Heart right ventricle (tissue), 16 donors: ENCODE measurements around the gene CAMKMT. TPM values are rescaled to one million over a fixed set of nuclear protein-coding genes. Genes with fewer than 3 reads are reported as not detected.

ENCODE experiments used
- ATAC-seq, 8 donors: fragments of 200-7000 bp; cut with Tn5 transposase; one replicate each; pipeline ENCODE4 v1.9.1; 2020; ENCODE audit warnings: mild to moderate bottlenecking in 8 of 8, moderate library complexity in 8 of 8, moderate number of reproducible peaks in 1 of 8
- DNase-seq, 2 donors: peaks; one replicate each; pipeline ENCODE4 v3.0.0-alpha.2; 2020
- H3K27ac ChIP-seq, 10 donors: fragments of 200-600 bp; sonication (generic) in 2 of 10; one replicate each; pipeline versions ENCODE4 v1.5.0 to v1.8.0; 2020 to 2022; ENCODE audit warnings: mild to moderate bottlenecking in 3 of 10
- H3K27me3 ChIP-seq, 7 donors: fragments of 200-600 bp; one replicate each; pipeline ENCODE4 v1.8.0; 2021 to 2022; ENCODE audit warnings: mild to moderate bottlenecking in 2 of 7
- H3K36me3 ChIP-seq, 9 donors: fragments of 200-600 bp; sonication (generic) in 1 of 9; one replicate each; pipeline versions ENCODE4 v1.5.0 to v1.8.0; 2020 to 2022; ENCODE audit warnings: mild to moderate bottlenecking in 2 of 9
- H3K4me1 ChIP-seq, 9 donors: fragments of 200-600 bp; sonication (generic) in 1 of 9; one replicate each; pipeline versions ENCODE4 v1.5.0 to v1.8.0; 2020 to 2022; ENCODE audit warnings: mild to moderate bottlenecking in 4 of 9
- H3K4me3 ChIP-seq, 10 donors: fragments of 200-600 bp; sonication (generic) in 2 of 10; one replicate each; pipeline versions ENCODE4 v1.5.0 to v1.8.0; 2020 to 2022; ENCODE audit warnings: mild to moderate bottlenecking in 7 of 10, moderate library complexity in 2 of 10
- H3K9me3 ChIP-seq, 11 donors: fragments of 200-600 bp in 10 of 11; sonication (generic) in 2 of 11; one replicate each; pipeline versions ENCODE4 v1.5.0 to v1.8.0; 2013 to 2022; ENCODE audit warnings: mild to moderate bottlenecking in 2 of 11, control low read depth in 1 of 11, moderate library complexity in 1 of 11
- CTCF ChIP-seq, 9 donors: fragments of 200-600 bp; sonication (generic) in 2 of 9; IDR thresholded peaks; one replicate each; pipeline versions ENCODE4 v1.5.0 to v1.8.0; 2021 to 2022; ENCODE audit warnings: antibody characterized with exemption in 9 of 9, mild to moderate bottlenecking in 5 of 9, moderate library complexity in 1 of 9
- WGBS, 2 donors: extraction: QIAGEN DNeasy Blood & Tissue Kit; methylation state at CpG; one replicate each; pipeline ENCODE4 v1.1.7; 2013; ENCODE audit warnings: inconsistent platforms in 1 of 2; 5-methylcytosine and 5-hydroxymethylcytosine counted together
- intact Hi-C, 10 donors: fragments of 100-400 bp; cut with DNase I; formaldehyde crosslinking; loops; one replicate each; pipeline versions ENCODE4 v1.11.1 to v1.14.2; 2022
- polyA plus RNA-seq, 2 donors: library from polyadenylated mRNA; stranded (reverse); fragments of 200-250 nt; gene quantifications; one replicate each; pipeline ENCODE4 v1.2.3, GENCODE V29; 2013
- total RNA-seq, 10 donors: library from RNA; stranded (reverse); fragmentation: NEBNext Ultra II Directional in 3 of 10; extraction: Animal tissue kit (Norgen Biotek cat#: 25700) in 3 of 10; gene quantifications; one replicate each; pipeline versions ENCODE4 v1.2.1 to v1.2.4, GENCODE V29; 2021 to 2023
- donor health status: Arrhythmogenic right ventricular cardiomyopathy.
- donor health status: ischemic (EF 13 %, LVEDD 7.1; RV severe dilation, severe dysfunction).
- donor health status: healthy with polysubstance abuse.
- donor health status: DM: no; HTN: yes; CAD: no.
- donor health status: DM: no; HTN: no; CAD: no.
- donor health status: ischemic (EF 25% LVEDD 6.9; RV normal size, moderate dysfunction).
- donor health status: ischemic (EF 25% LVEDD 5.7; RV mildly dilated, moderate dysfunction).
- donor health status: healthy.
- donor health status: DM: yes; HTN: yes; CAD: no.
- donor health status: Ischemic cardiomyopathy.
- donor health status: ischemic (EF 35%, LVEDD 5.7; RV mildly dilated, moderate dysfunction).
- donor health status: nonischemic (EF 11% LVEDD 7.7; RV severe dilation, severe dysfunction).
- donor health status: DM: yes; HTN: yes; CAD: no.
- donor health status: PGD.
- donor health status: ischemic (EF 29% LVEDD 5.4; RV normal size, mild dysfunction).
- donor health status: nonischemic (EF 23%, LVEDD 6.1; RV moderate dilation, normal function).

Gene CAMKMT
- total and polyA plus RNA-seq, 12 donors = 4.1 to 6.4 (median 4.8) TPM

DNA sequence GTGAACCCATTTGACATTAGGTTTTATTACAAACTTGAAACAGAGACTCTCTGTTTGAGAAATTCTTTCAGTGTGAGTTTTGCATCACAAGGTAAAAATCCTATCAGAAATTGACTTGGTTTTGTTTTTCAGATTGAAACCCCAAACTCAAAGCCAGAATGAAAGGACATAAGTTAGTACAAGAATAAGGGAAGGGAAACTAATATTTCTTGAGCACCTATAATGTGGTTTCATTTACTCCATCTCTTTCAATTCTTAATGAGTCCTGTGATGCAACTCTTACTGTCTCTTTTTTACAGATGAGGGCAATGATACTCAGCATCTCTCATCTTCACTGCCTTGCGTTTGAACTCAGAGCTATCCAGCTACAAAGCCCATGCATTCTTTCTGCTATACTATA is 369.8 kb downstream of the CAMKMT start:
- intact Hi-C loops = no loop called here
- H3K27ac ChIP-seq = no peak overlapping the region
- no peak for DNase-seq
- no peaks in the 10 kb centered on the region for H3K36me3 ChIP-seq
- 89 to 90% methylated on average over 1 of the region's 1 CpG for WGBS, 2 donors
- ATAC-seq = no peak
- H3K4me3 ChIP-seq = no peak overlapping the region
- no peaks in the 10 kb centered on the region for H3K27me3 ChIP-seq
- TF ChIP-seq CTCF (IDR thresholded peaks at IDR 0.05) = no peak
- no peaks in the 10 kb centered on the region for H3K4me1 ChIP-seq
- H3K9me3 ChIP-seq = peaks cover 0 to 18% (median 7%) of the 10 kb centered on the region in 11 donors

- Histone ChIP-seq H3K9me3 (peaks cover 0 to 23% (median 14%) of the 10 kb centered on the region in 11 donors), H3K36me3 (no peaks in the 10 kb centered on the region), H3K27me3 (no peaks in the 10 kb centered on the region), H3K4me1 (peaks cover 0 to 11% (median 0%) of the 10 kb centered on the region in 9 donors), H3K4me3 (no peak overlapping the region), H3K27ac (no peak overlapping the region)
- ATAC-seq = no peak
- intact Hi-C loops = no loop called here
- WGBS, 2 donors = 86 to 91% methylated on average over 3 of the region's 3 CpGs
- no peak for DNase-seq
- no peak for TF ChIP-seq CTCF (IDR thresholded peaks at IDR 0.05)
These were observed 374.7 kb downstream of the CAMKMT start for GRCh38 chr2:44736270-44736942.

- DNase-seq (no peak), ATAC-seq (no peak)
- Histone ChIP-seq H3K27me3 (no peaks in the 10 kb centered on the region), H3K27ac (no peak overlapping the region), H3K4me1 (peaks cover 0 to 25% (median 6%) of the 10 kb centered on the region in 9 donors), H3K9me3 (peaks cover 0 to 17% (median 14%) of the 10 kb centered on the region in 11 donors), H3K36me3 (no peaks in the 10 kb centered on the region), H3K4me3 (no peak overlapping the region)
- intact Hi-C loops = no loop called here
- no peak for TF ChIP-seq CTCF (IDR thresholded peaks at IDR 0.05)
- 63 to 67% methylated on average over 1 of the region's 1 CpG for WGBS, 2 donors
These were observed 378.9 kb downstream of the CAMKMT start for GRCh38 chr2:44740678-44741077.

DNA sequence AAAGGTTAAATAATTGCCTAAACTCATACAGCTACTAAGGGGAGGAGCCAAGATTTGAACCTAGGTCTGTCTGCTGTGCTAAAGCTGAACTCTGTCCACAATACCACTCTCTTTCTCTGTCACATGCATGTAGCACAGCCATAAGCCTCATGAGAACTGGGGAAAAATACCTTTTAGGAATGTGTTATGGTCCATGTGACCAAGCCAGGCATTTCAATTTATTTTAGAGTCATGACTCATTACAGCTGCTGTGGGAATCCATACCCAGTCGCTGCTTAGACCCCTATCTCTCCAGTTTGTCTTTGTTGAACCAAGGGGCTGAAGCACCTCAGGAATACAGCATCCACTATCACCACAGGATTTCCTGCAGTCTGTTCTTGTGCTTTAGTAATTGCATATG is 379.8 kb downstream of the CAMKMT start:
- intact Hi-C loops = no loop called here
- ATAC-seq = no peak

More for the DNA sequence above, 379.8 kb downstream of the CAMKMT start:
- Histone ChIP-seq H3K27me3 (no peaks in the 10 kb centered on the region), H3K9me3 (peaks cover 0 to 9% (median 6%) of the 10 kb centered on the region in 11 donors), H3K4me3 (no peak overlapping the region), H3K4me1 (peaks cover 0 to 32% (median 6%) of the 10 kb centered on the region in 9 donors), H3K36me3 (no peaks in the 10 kb centered on the region), H3K27ac (no peak overlapping the region)
- TF ChIP-seq CTCF (IDR thresholded peaks at IDR 0.05) = no peak
- 79 to 92% methylated on average over 1 of the region's 1 CpG for WGBS, 2 donors
- no peak for DNase-seq
